Stimulated activated CD4-positive, alpha-beta T cell treated with anti-CD3 and anti-CD28 coated beads, Interleukin-15, amount 100 ng/mL, for 1 hour (primary cell): Measurements from ENCODE around the gene COL1A2.

Experiments
- DNase-seq, 2 donors: peaks; one replicate each; pipeline ENCODE4 v3.0.0-alpha.2; 2020; ENCODE audit warnings: low read depth in 1 of 2, low spot score in 1 of 2

Gene COL1A2

GRCh38 chr7:94394437-94395140, at the start of gene COL1A2:
Gene COL1A2 (plus strand): TSS chr7:94394895. CDS start chr7:94395032, 137 bp downstream.
- no peak for DNase-seq

- no peak for DNase-seq
These were observed 48.8 kb upstream of the COL1A2 start for GRCh38 chr7:94345907-94346306.

GRCh38 chr7:94348142-94348541, 46.6 kb upstream of the COL1A2 start:
- DNase-seq = no peak

- DNase-seq = no peak
These were observed 44.0 kb upstream of the COL1A2 start for GRCh38 chr7:94350734-94351133.

GRCh38 chr7:94351703-94352102, 43.0 kb upstream of the COL1A2 start:
- no peak for DNase-seq

GRCh38 chr7:94352887-94353286, 41.8 kb upstream of the COL1A2 start:
- no peak for DNase-seq

- no peak for DNase-seq
These were observed 39.7 kb upstream of the COL1A2 start for GRCh38 chr7:94354953-94355352.

- DNase-seq = no peak
These were observed 39.2 kb upstream of the COL1A2 start for GRCh38 chr7:94355454-94355853.

GRCh38 chr7:94357076-94357475, 37.6 kb upstream of the COL1A2 start:
- DNase-seq = no peak

DNA sequence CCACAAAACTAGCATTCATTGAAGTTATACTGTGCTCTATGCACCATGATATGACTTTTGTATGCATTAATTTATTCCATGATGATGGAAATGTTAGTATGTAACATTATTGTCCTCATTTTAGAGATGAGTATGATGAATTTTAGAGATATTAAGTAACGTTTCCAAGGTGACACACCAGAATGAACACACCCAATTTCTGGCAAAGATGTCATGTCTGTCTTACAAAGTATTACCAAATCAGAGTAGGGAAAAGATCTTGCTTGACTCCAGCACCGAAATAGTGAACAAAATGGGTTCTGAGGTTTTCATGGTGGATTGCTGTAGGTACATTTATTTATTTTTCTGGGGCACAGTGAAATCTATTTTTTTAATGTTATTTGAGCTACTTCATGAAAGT, 33.8 kb upstream of the COL1A2 start:
- DNase-seq = no peak

DNA sequence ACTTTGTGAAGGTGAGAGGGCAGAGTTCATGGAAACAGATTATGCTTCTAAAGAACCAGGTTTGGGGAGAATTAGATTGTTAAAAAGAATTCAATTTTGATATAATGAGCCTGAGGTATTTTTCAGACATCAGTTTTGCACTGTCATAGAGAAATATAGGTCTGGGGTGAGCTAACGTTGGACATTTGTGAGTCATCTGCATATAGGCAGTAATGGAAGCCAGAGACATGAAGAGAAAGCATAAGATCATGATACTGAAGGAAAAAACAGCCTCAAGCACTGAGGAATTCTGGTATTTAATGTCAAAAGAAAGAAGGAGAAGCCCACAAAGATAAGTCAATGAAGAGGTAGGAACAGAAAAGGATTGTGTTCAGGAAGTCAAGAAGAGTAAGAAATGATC, 32.4 kb upstream of the COL1A2 start:
- DNase-seq = no peak

GRCh38 chr7:94364816-94365215, 29.9 kb upstream of the COL1A2 start:
- no peak for DNase-seq

GRCh38 chr7:94366163-94366562, 28.5 kb upstream of the COL1A2 start:
- DNase-seq = no peak

- DNase-seq = no peak
These were observed 27.9 kb upstream of the COL1A2 start for GRCh38 chr7:94366832-94367231.

- DNase-seq = no peak
These were observed 26.7 kb upstream of the COL1A2 start for GRCh38 chr7:94367949-94368348.

DNA sequence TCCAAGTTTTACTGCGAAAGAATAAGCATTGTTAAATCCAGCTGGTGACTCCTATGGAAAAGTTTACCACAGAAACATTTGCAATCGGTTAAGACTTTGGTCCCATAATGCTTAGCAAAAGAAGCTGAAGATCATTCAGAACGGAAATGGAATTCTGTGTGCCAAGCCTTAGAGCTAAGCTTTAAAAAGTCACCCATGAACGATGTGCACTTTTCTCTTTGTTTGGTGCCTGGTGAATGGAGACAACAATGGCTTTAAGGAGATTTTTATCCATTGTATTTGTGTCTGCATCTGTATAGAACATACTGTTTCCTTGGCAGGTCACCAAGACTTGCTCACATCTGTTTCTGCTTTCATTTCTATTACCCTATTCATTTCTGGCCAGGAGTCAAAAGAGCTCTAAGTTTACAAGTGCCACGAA, 26.3 kb upstream of the COL1A2 start:
- no peak for DNase-seq

DNA sequence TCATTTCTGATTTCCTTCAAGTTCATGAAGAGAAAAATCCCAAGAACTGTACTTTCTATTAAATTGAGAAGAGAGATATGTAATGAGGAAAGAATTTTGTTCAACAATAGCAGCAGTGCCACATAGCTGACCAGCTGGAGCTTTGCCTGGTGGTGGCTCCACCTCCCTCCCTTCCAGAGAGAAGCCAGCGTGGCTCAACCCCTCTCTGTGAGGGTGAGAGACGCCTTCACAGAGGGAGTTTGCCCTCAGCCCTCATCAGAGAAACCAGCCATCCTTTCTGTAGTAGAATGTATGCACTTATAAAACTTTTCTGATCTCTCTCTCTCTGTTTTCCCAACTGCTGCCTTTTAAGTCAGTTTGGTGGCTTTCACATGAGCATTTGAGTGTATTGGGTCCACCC, 20.5 kb upstream of the COL1A2 start:
- DNase-seq = no peak

GRCh38 chr7:94374721-94375566, 19.8 kb upstream of the COL1A2 start:
- DNase-seq = no peak

DNA sequence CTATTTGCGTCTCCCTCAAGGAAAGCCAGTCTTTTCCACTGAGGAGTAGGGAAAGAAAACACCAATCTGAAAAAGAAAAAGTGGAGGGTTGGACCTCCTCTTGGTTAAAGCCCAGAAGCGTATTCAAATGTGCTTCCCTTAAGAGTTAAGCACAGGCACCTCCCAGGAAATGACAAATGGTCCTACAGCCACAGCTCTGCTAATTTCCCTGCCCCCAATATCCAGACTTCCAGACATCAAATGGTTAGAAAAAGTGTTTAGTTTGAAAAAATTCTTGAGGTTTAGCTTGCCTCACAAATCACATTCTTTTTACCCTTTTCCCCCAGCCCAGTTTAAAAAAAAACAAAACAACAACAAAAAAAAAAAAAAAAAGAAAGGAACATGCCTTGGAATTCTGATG, 19.0 kb upstream of the COL1A2 start:
- DNase-seq = no peak

DNA sequence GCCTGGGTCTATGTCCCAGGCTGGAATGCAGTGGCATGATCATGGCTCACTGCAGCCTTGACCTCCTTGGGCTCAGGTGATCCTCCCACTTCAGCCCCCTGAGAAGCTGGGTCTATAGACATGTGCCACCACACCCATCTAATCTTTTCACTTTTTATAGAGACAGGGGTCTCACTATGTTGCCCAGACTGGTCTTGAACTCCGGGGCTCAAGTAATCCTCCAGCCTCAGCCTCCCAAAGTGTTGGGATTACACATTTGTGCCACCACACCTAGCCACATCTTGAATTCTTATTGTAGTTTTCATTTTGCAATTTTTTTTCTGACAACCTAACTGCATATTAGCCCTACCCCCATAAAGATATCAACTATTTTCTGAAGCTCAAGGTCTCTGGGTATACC, 18.4 kb upstream of the COL1A2 start:
- no peak for DNase-seq

DNA sequence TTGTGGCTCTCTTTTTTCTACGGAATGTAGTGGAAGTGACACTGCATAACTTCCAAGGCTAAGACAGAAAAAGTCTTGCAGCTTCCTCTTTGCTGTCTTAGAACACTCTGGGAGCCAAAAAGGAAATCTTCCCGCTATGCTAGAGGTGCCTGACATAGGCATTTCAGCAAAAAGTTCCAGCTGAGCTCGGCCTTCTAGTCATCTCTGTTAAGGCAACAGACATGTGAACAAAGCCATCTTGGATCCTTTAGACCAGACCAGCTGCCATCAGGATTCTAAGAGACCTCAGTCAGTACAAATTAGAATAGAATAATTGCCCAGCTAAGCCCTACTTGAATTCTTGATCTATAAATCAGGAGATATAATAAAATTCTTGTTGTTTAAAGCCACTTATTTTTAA, 16.3 kb upstream of the COL1A2 start:
- no peak for DNase-seq

DNA sequence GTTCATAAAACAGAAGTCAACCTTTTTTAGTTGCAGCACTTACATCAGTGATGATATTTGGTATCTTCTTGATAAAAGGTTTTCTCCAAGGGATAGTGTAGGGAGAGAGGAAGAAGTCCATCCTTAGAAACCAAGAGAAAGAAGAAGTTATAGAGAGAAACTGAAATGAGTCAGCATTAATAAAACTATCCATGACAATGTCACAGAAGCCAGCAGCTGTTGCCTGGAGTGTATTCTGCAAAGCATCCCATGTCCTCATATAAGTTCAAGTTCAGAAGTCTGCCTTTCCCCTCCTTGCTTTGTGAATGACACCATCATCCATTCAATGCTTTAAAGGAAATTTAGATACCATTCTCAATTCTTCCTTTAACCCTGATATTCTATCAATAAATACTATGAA, 14.4 kb upstream of the COL1A2 start:
- DNase-seq = no peak

DNA sequence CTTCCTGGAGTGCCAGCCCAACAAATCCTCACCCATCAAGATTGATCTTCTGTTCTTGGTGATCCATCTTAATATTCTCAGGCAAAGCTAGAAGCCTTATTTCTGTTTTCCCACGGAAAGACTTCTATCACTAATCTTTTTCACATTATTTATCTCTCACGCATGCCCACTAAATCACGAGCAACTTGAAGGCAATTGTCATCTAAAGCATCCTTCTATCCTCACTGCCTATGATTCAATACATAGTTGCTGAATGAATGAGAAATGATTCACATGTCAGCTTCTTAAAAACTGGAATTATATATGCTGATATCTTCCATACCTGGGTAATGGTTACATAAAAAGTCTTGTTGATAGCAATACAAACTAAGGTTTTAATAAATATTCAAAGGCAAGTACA, 12.6 kb upstream of the COL1A2 start:
- no peak for DNase-seq
